Stimulated activated CD8-positive, alpha-beta memory T cell treated with anti-CD3 and anti-CD28 coated beads, Interleukin-12 subunit alpha, Interleukin-12 subunit beta, amount 100 ng/mL, for 24 hours (primary cell): ENCODE measurements around the gene NELL1.
"Not testable (repeated sequence)": the region's sequence is repeated elsewhere in the genome, so short reads cannot be mapped to it uniquely, and the experiment has no call there.

Experiments used
- DNase-seq: peaks from one replicate; pipeline ENCODE4 v3.0.0-alpha.2; 2020; ENCODE audit errors: extremely low read depth

Gene NELL1

GRCh38 chr11:21195995-21196394, 526.6 kb downstream of the NELL1 start:
- no peak for DNase-seq

DNA sequence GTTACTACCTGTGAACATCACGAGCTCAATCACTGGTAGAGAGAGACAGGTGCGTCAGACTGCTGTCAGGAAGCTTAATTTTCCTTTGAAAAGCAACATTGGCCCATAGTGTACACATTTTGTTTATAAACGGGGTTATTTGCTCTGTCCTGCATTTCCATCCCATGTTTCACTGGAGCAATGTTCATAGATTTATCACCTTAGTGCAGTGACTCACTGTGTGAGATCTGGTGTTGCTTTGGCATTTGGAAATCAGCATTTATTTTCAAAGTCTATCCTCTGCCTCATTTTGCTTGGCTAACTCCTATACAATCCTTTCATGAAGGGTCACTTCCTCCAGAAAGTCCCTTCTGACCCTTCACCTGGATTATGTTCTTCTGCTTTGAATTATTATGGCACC, 529.1 kb downstream of the NELL1 start:
- no peak for DNase-seq

DNA sequence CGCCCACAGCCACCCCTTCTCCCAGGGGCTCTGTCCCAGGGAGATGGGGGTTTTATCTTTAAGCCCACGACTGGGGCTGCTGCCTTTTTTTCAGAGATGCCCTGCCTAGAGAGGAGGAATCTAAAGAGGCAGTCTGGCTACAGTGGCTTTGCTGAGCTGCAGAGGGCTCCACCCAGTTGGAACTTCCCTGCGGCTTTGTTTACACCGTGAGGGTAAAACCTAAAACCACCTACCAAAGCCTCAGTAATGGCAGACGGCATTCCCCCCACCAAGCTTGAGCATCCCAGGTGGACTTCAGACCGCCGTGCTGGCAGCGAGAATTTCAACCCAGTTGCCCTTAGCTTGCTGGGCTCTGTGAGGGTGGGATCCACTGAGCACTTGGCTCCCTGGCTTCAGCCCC, 535.8 kb downstream of the NELL1 start:
- no peak for DNase-seq

DNA sequence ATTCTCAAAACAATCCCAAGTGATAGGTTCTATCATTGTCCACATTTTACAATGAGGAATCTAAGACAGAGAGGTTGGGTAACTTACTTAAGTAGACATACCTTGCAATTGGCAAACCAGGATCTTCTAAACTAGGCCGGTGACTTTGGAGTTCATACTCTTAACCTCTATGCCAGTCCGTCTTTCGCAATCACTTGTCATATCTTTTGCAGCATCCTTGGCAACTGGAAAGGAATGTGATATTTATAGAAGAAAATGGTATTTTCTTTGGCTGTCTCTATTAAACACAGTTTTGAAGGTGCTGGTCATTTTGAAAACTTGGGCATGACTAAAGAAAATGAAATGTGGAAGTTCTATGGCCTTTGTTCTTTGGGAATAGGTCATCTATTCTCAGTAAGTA, 556.5 kb downstream of the NELL1 start:
- DNase-seq, result no peak

DNA sequence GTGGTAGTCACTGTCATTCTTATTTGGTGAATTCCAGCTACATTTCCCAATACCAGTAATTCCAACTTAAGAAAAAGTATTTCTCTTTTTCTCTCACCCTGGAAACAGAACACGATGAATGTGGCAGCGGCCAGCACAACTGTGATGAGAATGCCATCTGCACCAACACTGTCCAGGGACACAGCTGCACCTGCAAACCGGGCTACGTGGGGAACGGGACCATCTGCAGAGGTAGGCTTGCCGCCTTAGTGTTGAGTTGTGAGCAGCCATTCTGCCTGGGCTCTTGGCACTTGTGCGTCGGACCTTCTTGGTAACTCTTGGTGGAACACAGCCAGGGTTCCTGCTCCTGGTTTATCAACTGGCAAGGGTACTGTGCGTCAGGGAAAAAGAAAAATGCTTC, 559.8 kb downstream of the NELL1 start:
- DNase-seq, result no peak

GRCh38 chr11:21250196-21250595, 580.8 kb downstream of the NELL1 start:
- DNase-seq, result no peak

DNA sequence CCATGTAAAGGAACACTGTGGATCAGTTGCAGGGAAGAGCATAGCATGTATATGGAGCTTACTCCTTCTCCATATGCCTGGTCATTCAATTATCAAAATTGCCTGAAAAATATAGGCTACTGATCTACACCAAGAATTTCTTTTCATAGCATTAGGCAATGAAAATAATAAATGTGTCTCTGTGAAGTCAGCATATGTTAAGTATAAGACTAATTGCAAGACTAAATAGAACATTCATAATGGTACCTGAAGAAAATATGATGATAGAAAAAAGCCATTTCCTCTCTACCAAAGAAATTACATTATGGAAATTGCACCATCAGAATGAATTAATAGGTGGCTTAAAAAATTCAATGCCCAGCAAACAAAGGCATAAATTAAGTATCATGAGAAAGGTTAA, 584.7 kb downstream of the NELL1 start:
- no peak for DNase-seq

- DNase-seq, result no peak
Measured at GRCh38 chr11:21254790-21255189, 585.4 kb downstream of the NELL1 start.

GRCh38 chr11:21257461-21257860, 588.1 kb downstream of the NELL1 start:
- no peak for DNase-seq

DNA sequence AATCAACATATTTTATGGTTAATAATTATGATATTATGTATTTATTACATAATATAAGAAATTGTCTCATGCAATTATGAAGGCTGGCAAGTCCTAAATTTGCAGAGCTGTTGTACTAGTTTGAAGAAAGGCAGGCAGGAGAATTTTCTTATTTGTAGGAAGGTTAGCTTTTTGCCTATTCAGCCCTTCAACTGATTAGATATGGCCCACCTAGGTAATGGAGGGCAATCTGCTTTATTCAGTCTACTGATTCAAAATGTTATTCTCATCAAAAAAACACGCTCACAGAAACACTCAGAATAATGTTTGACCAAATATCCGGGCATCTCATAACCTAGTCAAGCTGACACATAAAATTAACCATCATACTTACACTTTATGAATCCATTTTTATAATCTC, 589.0 kb downstream of the NELL1 start:
- no peak for DNase-seq

- DNase-seq, result no peak
Measured at GRCh38 chr11:21260101-21260500, 590.7 kb downstream of the NELL1 start.

DNA sequence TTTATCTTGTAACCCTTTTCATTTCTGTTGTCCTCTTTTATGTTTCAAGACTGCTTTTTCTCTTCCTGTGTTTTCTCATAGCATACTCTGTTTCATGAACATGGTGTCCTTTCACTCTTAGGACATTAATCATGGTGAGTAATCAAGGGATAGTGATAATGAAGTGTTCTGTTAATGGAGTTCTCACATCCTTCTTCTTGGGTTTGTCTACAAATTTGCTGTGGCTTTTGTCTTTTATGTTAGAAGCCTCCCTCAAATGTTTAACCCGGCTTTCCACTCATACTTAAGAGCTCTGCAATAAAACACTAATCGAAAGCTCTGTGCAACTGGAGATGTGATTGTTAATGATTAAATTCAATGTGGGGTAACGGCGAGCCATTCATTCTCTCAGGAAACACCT, 593.6 kb downstream of the NELL1 start:
- no peak for DNase-seq

GRCh38 chr11:21264125-21264524, 594.7 kb downstream of the NELL1 start:
- DNase-seq, result no peak

- no peak for DNase-seq
Measured at GRCh38 chr11:21268036-21268435, 598.6 kb downstream of the NELL1 start.

DNA sequence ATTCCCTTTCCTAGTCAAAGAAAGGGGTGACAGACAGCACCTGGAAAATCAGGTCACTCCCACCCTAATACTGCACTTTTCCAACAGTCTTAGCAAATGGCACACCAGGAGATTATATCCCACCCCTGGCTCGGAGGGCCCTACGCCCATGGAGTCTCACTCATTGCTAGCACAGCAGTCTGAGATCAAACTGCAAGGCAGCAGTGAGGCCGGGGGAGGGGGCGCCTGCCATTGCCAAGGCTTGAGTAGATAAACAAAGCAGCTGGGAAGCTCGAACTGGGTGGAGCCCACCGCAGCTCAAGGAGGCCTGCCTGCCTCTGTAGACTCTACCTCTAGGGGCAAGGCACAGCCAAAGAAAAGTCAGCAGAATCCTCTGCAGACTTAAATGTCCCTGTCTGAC, 602.8 kb downstream of the NELL1 start:
- DNase-seq, result not testable (repeated sequence)

- DNase-seq, result no peak
Measured at GRCh38 chr11:21278840-21279239, 609.5 kb downstream of the NELL1 start.

DNA sequence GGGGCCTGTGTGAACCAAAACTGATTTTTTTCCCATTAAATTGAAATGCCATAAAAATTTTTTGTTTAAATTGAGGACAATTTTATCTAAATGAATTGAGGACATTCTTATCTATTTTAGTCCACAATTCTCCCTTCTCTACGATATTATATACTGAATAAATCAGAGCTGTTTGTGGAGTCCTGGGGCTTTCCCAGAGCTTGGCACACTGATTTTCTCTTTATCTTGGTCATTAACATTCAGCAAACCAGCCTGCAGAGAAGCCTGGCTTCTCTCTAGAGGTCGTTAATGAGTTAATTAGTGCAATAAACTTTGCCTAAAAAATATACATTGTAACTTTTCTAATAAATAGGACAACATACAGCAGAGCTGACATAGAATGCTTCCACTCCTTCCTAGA, 615.7 kb downstream of the NELL1 start:
- no peak for DNase-seq

DNA sequence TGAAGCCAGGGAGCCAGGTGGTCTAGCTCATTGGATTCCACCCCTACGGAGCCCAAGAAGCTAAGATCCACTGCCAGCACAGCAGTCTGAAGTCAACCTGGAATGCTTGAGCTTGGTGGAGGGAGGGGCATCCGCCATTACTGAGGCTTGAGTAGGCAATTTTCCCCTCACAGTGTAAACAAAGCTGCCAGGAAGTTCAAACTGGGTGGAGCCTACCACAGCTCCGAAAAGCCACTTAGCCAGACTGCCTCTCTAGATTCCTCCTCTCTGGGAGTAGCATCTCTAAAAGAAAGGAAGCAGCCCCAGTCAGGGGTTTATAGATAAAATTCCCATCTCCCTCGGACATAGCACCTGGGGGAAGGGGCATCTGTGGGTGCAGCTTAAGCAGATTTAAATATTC, 620.3 kb downstream of the NELL1 start:
- no peak for DNase-seq

DNA sequence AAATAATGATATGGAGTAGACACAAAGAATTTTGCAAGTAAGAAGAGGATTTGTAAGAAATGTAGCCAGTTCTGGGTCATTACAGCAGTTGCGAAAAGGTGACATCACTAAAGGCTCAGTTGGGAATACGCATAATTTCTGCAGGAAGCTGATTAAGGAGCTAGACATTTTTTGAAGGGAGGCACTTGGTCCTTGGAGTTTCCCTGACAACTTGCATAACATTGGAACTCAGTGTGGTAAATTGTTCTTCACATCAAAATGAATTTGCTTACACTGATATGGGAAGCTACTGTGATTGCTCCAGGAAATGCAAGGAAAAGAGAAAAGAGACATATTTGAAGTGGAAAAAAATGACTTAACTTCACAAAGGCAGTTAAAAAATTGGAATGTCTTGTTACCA, 626.1 kb downstream of the NELL1 start:
- DNase-seq, result no peak

- no peak for DNase-seq
Measured at GRCh38 chr11:21301981-21302380, 632.6 kb downstream of the NELL1 start.

GRCh38 chr11:21306739-21307358, 637.5 kb downstream of the NELL1 start:
- DNase-seq, result no peak

GRCh38 chr11:21307874-21308273, 638.5 kb downstream of the NELL1 start:
- no peak for DNase-seq

DNA sequence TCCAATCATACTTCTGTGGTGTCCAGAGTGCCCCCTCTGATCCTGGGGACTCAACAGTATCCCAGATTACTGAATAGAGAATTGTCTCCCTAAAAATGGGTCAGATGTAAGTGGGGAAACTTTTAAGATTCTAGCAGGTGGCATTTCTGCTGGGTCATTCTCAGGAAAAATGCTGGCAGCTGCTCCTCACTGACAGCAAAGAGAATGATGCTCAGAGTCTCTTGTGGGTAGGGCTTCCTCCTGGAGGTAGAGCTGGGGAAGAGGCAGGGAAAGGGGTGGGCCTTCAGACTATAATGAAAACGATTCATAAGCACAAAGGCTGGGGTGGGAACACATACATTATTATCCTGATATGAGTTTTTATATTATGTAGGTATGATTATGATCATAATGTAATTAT, 647.2 kb downstream of the NELL1 start:
- no peak for DNase-seq

DNA sequence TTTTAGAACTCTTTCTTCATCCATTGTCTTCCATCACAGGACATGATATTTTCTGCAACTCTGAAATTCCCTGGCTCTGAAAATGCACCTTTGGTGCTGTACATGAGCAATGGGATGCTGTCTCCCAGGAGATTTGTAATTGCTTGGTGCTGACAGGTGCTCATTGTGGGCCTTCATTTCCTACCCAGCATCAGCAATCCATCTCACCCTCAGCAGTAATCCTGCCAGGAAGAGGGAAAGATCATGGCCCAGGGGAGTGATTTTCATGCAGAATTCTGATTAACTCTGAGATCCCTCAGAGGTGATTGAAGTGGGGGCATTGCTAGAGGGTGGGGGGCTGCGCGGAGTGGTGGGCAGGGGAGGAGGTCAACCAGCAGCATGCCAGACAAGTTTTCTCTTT, 651.7 kb downstream of the NELL1 start:
- DNase-seq, result no peak

DNA sequence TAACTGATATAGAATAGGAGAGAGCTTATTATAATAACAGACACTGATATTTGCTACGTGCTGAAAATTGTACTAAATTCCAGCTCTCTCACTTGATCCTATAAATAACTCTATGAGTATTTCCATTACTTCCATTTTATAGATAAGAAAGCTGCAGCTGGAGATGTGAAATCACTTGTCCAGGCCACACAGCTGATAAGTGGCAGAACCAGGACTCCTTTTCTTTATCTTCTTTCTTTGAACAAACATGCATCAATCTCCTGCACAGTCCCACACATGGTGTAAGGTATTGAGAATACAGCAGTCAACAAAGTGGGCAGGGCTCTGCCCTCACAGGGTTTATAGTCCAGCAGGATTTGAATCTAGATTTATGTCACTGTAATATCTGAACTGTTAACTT, 652.1 kb downstream of the NELL1 start:
- DNase-seq, result no peak
